ENCODE measurements around the gene TRAK1.

DNA sequence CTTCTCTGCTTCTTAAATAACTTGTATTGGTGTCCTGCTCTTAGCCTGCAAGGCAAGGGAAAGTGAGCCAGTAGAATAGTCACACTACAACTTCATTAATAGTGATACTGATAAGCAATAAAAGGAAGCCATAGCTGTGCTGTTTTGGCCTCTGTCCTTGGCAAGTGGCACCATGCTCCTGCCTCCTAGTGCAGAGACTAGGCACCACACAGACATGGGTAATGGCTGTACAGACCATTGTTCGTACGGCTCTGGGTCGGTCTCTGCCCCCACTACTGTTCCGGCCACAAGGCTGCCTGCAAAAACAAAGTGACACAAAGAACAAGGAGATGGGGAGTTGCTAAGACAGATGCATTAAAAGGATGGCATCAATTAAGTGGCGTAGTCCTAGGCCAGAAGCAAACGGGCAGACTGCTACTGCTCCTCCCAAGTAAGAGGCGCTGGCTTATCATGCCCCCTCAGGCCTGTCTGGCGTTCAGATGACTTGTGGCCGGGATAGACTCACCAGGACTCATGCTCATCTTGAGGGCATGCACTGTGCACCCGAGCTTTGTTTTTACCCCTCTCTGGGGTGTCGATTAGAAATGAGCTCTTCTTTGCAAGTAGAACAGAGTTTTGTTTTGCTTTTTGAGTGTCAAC, 75.6 kb downstream of the TRAK1 start:
- TF ChIP-seq TARDBP (IDR thresholded peaks at IDR 0.05) (no peak), SP1 (IDR thresholded peaks at IDR 0.05) (no peak), FOXA1 (IDR thresholded peaks at IDR 0.05) (no peak), BHLHE40 (IDR thresholded peaks at IDR 0.05; ENCODE audit: borderline replicate concordance) (no peak), FOXK2 (IDR thresholded peaks at IDR 0.05) (no peak), ARNT (IDR thresholded peaks at IDR 0.05) (no peak), SUZ12 (IDR thresholded peaks at IDR 0.05) (no peak), ELF4 (IDR thresholded peaks at IDR 0.05) (no peak), NFRKB (IDR thresholded peaks at IDR 0.05) (no peak), FOXM1 (IDR thresholded peaks at IDR 0.05; ENCODE audit: borderline replicate concordance) (no peak), LEF1 (IDR thresholded peaks at IDR 0.05; ENCODE audit: borderline replicate concordance) (no peak), L3MBTL2 (conservative IDR thresholded peaks at IDR 0.05) (no peak), HDGF (IDR thresholded peaks at IDR 0.05; ENCODE audit: borderline replicate concordance) (no peak)
- TF ChIP-seq, protein P1, sequence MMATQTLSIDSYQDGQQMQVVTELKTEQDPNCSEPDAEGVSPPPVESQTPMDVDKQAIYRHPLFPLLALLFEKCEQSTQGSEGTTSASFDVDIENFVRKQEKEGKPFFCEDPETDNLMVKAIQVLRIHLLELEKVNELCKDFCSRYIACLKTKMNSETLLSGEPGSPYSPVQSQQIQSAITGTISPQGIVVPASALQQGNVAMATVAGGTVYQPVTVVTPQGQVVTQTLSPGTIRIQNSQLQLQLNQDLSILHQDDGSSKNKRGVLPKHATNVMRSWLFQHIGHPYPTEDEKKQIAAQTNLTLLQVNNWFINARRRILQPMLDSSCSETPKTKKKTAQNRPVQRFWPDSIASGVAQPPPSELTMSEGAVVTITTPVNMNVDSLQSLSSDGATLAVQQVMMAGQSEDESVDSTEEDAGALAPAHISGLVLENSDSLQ (IDR thresholded peaks at IDR 0.05), result no peak

Measured in HEK293T (cell line).